Cardiac muscle cell (in vitro differentiated cells and primary cell): ENCODE results near the gene STYXL2. TPM values are rescaled to one million over a fixed set of nuclear protein-coding genes. Genes with fewer than 3 reads are reported as not detected.

Source experiments
- DNase-seq, 2 donors: peaks; one replicate each; pipeline versions ENCODE4 v3.0.0 to v3.0.0-alpha.2; 2010 to 2017; ENCODE audit warnings: low read depth in 1 of 2, low spot score in 1 of 2
- H3K27ac ChIP-seq: fragments of 200-600 bp; sonication (generic); 2 replicates; pipeline ENCODE4 v1.5.1; 2016
- H3K27me3 ChIP-seq: fragments of 200-600 bp; sonication (generic); 2 replicates; pipeline ENCODE4 v1.6.0; 2016; ENCODE audit warnings: control low read depth
- H3K36me3 ChIP-seq: fragments of 200-600 bp; sonication (generic); 2 replicates; pipeline ENCODE4 v1.5.1; 2016; ENCODE audit warnings: control low read depth
- H3K4me1 ChIP-seq: fragments of 200-600 bp; sonication (generic); 2 replicates; pipeline ENCODE4 v1.8.1; 2017; ENCODE audit warnings: low read depth, mild to moderate bottlenecking, mixed run types
- H3K4me3 ChIP-seq: fragments of 200-600 bp; sonication (generic); 2 replicates; pipeline ENCODE4 v1.5.1; 2016; ENCODE audit warnings: mild to moderate bottlenecking
- H3K9me3 ChIP-seq: fragments of 200-600 bp; sonication (generic); 2 replicates; pipeline ENCODE4 v1.5.1; 2017; ENCODE audit warnings: low read depth, mild to moderate bottlenecking, control low read depth
- polyA plus RNA-seq: library from polyadenylated mRNA; unstranded; fragments of >200 nt; fragmentation: Nextera tagmentation; extraction: Ambion mirVana; gene quantifications from 2 replicates; pipeline ENCODE4 v1.2.1, GENCODE V29; 2016
- total RNA-seq: library from RNA; depleted of rRNA; stranded (reverse); fragments of >200 nt; gene quantifications from 2 replicates; pipeline ENCODE4 v1.2.3, GENCODE V29; 2016
- TF ChIP-seq, protein P1 (sequence below): IDR thresholded peaks from 2 replicates; pipeline ENCODE4 v1.5.1; 2012; ENCODE audit warnings: low read depth, mild to moderate bottlenecking, low read length

Gene STYXL2
- total and polyA plus RNA-seq, 2 experiments from 2014 or later: 43.0 to 52.1 TPM

DNA sequence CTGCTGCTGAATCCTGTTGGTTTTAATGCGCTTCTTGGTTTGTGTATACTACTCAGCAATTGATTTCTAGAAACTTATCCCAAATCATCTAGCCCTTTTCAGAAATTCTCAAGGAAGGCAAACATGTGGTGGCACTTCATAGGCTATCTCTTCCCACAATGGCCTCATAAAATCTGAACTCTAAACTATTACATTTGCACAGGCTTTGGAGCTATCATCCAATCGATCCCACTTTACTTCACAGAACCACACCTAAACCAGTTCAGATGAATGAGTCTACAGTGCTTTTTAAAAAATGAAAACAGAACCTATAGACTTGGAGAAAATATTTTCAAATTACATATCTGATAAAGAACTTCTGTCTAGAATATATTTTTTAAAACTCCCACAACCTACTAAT lies 6.9 kb downstream of the STYXL2 start:
- TF ChIP-seq, protein P1, sequence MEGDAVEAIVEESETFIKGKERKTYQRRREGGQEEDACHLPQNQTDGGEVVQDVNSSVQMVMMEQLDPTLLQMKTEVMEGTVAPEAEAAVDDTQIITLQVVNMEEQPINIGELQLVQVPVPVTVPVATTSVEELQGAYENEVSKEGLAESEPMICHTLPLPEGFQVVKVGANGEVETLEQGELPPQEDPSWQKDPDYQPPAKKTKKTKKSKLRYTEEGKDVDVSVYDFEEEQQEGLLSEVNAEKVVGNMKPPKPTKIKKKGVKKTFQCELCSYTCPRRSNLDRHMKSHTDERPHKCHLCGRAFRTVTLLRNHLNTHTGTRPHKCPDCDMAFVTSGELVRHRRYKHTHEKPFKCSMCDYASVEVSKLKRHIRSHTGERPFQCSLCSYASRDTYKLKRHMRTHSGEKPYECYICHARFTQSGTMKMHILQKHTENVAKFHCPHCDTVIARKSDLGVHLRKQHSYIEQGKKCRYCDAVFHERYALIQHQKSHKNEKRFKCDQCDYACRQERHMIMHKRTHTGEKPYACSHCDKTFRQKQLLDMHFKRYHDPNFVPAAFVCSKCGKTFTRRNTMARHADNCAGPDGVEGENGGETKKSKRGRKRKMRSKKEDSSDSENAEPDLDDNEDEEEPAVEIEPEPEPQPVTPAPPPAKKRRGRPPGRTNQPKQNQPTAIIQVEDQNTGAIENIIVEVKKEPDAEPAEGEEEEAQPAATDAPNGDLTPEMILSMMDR: no peak
- DNase-seq: no peak
- H3K4me3 ChIP-seq: no peak overlapping the region
- H3K9me3 ChIP-seq: no peaks in the 10 kb centered on the region
- H3K4me1 ChIP-seq: peaks cover 6% of the 10 kb centered on the region
- no peaks in the 10 kb centered on the region for H3K27me3 ChIP-seq
- no peak overlapping the region for H3K27ac ChIP-seq
- peaks cover 6% of the 10 kb centered on the region for H3K36me3 ChIP-seq

DNA sequence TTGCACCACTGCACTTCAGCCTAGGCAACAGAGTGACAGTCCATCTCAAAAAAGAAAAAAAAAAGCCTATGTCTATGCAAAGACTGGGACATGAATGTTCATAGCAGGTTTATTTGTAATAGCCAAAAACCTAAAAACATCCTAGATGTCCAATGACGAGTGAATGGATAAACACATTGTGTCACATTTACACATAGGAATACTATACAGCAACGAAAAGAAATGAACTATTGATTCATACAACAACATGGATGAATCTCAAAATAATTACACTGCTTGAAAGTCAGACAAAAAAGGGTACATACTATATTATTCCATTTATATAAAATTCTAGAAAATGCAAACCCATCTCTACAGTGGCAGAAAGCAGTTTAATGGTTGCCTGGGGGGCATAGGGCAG lies 7.9 kb downstream of the STYXL2 start:
- no peaks in the 10 kb centered on the region for H3K27me3 ChIP-seq
- peaks cover 9% of the 10 kb centered on the region for H3K4me1 ChIP-seq
- peaks cover 6% of the 10 kb centered on the region for H3K36me3 ChIP-seq
- no peak for DNase-seq
- no peak overlapping the region for H3K27ac ChIP-seq
- TF ChIP-seq, protein P1: no peak
- H3K4me3 ChIP-seq: no peak overlapping the region
- H3K9me3 ChIP-seq: no peaks in the 10 kb centered on the region

DNA sequence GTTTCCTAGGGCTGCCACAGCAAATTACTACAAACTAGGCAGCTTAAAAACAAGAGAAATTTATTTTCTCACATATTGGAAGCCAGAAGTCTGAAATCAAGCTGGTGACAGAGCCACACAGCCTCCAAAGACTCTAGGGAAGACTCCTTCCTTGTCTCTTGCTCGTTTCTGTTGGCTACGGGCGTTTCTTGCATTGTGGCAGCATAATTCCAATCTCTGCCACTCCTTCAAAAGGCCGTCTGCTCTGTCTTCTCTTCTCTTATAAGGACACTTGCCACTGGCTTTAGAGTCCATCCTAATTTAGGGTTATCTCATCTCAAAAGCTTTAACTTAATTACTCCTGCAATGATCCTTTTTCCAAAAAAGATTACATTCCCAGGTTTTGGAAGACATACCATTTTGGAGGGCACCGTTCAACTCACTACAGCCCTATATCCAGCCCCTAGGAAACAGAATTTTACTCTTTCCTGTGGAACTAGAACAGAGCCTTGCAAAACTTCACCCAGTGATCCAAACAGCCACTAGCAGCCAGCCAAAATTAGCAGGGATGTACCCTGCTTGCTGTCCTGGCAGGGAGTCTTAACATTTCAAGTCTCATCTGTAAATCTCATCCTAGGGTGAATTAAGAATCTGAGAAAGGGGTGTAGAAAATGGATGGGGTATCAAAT lies 9.2 kb downstream of the STYXL2 start:
- Histone ChIP-seq H3K9me3 (no peaks in the 10 kb centered on the region), H3K27ac (no peak overlapping the region), H3K36me3 (peaks cover 6% of the 10 kb centered on the region), H3K27me3 (no peaks in the 10 kb centered on the region), H3K4me3 (no peak overlapping the region), H3K4me1 (peaks cover 9% of the 10 kb centered on the region)
- no peak for DNase-seq
- TF ChIP-seq, protein P1: no peak

DNA sequence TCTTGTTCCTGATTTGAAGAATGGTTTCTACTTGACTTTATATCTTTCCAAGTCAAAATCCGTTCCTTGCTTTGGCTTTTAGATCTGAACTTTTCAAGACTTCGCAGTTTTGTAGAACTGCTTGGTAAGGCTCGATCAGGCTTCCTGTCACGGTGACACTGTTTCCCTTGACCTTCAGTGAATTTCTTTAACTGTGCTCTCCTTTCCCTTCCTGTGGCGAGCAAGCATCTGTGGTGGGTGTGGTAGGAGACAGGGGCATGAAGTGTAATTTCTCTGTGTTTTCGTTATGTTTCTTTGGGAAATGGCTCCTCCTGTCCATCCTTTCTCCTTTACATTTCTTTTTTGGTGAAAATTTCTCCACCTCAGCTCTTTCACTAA lies 10.4 kb downstream of the STYXL2 start:
- Histone ChIP-seq H3K4me3 (no peak overlapping the region), H3K27me3 (no peaks in the 10 kb centered on the region), H3K9me3 (no peaks in the 10 kb centered on the region), H3K4me1 (peaks cover 9% of the 10 kb centered on the region), H3K36me3 (no peaks in the 10 kb centered on the region), H3K27ac (no peak overlapping the region)
- no peak for DNase-seq
- TF ChIP-seq, protein P1: no peak

DNA sequence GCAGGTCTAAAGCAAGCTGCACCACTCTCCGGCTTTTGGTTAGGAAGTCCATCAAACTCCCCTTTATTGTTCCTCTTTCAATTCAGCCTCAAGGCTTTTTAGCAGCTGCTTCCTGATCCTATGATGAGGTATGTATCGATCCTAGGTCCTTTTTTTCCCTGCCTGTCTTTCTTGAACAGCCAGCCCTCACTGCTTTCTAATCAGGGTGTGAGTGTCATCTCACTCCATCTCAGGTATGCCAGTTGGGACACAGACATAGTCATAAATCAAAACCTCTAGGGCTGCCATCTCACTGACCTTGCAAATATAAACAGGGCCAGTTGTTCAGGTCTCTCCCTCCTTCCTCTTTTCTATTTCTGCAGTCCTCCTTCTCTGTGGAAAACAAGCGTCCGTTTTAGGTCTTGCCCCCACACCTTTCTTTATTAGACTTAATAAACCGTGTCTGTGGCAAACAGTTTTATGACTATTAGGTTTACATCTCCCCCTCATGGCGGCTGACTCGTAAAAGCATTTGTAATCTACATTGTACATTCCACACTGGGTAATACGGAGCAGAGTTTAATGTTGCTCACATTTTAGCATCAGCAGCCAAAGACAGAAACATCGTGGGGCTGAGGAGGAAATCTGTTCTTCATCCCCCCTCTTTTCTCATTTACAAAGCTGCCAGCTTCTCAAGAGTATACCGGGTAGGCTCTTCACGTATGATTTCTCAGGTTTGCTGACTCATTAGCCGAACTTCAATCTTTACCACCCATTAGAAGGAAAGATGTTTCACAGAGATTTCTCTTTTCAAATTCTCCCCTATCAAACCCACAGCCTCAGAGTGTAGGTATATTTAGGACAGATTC lies 11.6 kb downstream of the STYXL2 start:
- peak overlapping the region; percentile 40 for H3K27ac ChIP-seq
- peaks cover 9% of the 10 kb centered on the region for H3K4me1 ChIP-seq
- no peaks in the 10 kb centered on the region for H3K27me3 ChIP-seq
- no peak overlapping the region for H3K4me3 ChIP-seq
- TF ChIP-seq, protein P1: no peak
- DNase-seq: no peak
- no peaks in the 10 kb centered on the region for H3K36me3 ChIP-seq
- H3K9me3 ChIP-seq: no peaks in the 10 kb centered on the region
